NCI-H1048 (cell line): ENCODE results near the gene C2CD2L.
"Not testable (repeated sequence)": the region's sequence is repeated elsewhere in the genome, so short reads cannot be mapped to it uniquely, and the experiment has no call there.

Experiments used
- DNase-seq: peaks from one replicate; lab custom pipeline; 2025; lab: John Stamatoyannopoulos, UW

Gene C2CD2L

GRCh38 chr11:119106564-119107537, at the start of gene C2CD2L:
TSS of gene C2CD2L (plus strand) at chr11:119107344. CDS start at chr11:119107742, 398 bp downstream.
- DNase-seq: peak; percentile 78

DNA sequence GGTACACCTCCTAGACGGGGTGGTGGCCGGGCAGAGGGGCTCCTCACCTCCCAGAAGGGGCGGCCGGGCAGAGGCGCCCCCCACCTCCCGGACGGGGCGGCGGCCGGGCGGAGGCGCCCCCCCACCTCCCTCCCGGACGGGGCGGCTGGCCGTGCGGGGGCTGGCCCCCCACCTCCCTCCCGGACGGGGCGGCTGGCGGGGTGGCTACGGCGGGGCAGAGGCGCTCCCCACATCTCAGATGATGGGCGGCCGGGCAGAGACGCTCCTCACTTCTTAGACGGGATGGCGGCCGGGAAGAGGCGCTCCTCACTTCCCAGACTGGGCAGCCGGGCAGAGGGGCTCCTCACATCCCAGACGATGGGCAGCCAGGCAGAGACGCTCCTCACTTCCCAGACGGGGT, 48.0 kb upstream of the C2CD2L start:
- not testable (repeated sequence) for DNase-seq

DNA sequence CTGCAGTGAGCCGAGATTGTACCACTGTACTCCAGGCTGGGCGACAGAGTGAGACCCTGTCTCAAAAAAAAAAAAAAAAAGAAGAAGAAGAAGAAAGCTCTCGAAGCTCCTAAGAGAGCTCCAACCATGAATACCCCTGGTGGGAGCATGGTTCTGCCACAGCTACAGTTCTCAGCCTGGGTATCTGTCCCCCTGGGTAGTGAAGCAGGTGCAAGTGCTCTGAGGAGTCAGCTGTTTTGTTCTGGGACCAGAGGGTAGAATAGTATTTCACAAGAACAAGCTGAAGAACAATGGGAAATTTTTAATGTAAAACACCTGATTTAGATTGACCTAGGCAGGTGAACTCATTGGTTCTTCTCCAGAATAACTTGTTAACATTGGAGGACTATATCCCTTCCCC, 45.9 kb upstream of the C2CD2L start:
- no peak for DNase-seq

DNA sequence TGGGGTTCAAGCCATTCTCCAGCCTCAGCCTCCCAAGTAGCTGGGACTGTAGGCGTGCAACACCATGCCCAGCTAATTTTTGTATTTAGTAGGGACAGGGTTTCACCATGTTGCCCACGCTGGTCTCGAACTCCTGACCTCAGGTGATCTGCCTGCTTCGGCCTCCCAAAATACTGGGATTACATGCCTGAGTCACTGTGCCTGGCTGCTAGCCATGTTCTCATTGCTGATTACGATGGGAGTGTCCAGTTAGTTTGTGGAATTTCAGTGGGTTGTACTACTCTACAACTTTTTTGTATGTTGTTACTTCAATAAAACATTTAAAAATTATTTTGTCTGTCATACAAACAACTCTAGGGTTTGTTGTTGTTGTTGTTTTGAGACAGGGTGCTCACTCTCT, 44.4 kb upstream of the C2CD2L start:
- DNase-seq: no peak

GRCh38 chr11:119065369-119065768, 41.8 kb upstream of the C2CD2L start:
- no peak for DNase-seq

- DNase-seq: peak; percentile 94
These were observed 39.5 kb upstream of the C2CD2L start, which contains the start of gene VPS11 for GRCh38 chr11:119067371-119068222. TSS of gene VPS11 (plus strand) at chr11:119067818. CDS start at chr11:119067824, 6 bp downstream.

DNA sequence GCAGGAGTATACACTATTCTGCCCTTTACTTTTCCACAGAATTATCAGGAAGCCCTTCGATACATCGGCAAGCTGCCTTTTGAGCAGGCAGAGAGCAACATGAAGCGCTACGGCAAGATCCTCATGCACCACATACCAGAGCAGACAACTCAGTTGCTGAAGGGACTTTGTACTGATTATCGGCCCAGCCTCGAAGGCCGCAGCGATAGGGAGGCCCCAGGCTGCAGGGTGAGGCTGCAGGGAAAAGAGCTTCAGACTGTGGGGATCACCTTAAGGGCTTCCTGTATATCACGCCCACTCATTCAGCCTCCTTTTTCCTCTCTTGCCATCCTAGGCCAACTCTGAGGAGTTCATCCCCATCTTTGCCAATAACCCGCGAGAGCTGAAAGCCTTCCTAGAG, 29.3 kb upstream of the C2CD2L start:
- DNase-seq: no peak

DNA sequence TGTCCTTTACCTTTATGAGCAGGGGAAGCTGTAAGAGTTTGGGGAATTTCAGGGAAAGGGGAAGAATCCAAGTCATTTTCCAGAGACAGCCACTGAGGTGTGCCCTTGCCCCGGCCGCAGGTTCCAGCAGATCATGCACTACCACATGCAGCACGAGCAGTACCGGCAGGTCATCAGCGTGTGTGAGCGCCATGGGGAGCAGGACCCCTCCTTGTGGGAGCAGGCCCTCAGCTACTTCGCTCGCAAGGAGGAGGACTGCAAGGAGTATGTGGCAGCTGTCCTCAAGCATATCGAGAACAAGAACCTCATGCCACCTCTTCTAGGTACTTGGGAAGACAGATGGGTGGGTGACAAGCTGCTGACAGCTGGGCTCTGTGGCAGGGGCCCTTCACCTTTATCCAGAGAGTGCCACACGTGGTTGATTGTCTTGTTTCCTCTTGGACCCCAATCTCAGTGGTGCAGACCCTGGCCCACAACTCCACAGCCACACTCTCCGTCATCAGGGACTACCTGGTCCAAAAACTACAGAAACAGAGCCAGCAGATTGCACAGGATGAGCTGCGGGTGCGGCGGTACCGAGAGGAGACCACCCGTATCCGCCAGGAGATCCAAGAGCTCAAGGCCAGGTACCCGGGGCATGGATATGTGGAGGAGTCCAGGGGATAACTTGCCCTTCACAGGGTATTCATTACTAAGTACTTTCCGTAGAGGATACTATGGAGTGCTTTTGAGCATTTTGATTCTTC, 28.3 kb upstream of the C2CD2L start:
- no peak for DNase-seq

GRCh38 chr11:119081682-119082260, 25.4 kb upstream of the C2CD2L start:
- DNase-seq: no peak

DNA sequence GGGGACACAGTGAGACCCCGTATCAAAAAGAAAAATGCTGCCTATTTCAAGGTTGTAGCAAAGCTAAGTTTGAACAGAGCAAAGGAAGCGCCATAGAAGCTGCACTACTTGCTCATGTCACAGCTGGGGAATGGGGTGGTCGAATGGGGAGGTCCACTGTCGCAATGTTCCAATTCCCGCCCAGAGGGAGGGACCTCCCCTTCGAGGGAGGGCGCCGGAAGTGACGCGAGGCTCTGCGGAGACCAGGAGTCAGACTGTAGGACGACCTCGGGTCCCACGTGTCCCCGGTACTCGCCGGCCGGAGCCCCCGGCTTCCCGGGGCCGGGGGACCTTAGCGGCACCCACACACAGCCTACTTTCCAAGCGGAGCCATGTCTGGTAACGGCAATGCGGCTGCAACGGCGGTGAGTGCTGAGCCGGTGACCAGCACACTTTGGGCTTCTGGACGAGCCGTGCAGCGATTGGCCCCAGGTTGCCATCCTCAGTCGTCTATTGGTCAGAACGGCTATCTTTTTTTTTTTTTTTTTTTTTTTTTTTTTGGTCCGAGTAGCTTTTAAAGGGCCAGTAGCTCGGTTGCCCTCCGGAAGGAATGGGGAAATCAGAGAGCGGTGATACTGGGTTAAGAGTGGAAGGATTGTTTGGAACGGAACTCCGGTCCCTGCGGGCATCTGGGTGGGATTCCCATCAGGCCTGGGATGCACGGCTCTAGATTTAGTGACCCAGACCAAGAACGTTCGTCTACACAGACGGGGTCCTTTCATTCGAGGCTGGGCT, 22.3 kb upstream of the C2CD2L start, which contains the start of gene HMBS:
HMBS (plus strand) TSS at position 219 of the 774 bp plus-strand sequence; CDS start at position 372, 153 bp downstream.
- DNase-seq: peak; percentile 82

GRCh38 chr11:119085437-119085847, 21.7 kb upstream of the C2CD2L start:
- no peak for DNase-seq

DNA sequence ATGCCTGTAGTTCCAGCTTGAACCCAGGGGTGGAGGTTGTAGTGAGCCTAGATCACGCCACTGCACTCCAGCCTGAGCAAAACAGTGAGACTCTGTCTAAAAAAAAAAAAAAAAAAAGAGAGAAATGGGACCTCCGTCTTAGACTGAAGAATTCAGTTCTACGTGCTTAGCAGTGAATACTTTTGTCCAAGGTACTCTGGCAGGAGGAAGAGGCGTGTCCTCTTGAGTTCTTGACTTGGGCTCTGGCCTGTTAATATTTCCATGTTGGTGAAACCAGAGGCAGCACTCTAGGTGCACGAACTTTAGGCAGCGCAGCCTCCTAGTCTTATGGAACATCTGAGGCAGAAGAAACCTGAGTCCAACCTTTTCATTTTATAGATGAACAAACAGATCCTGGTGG, 20.0 kb upstream of the C2CD2L start:
- DNase-seq: no peak

- DNase-seq: no peak
These were observed 19.4 kb upstream of the C2CD2L start for GRCh38 chr11:119087747-119088241.

- no peak for DNase-seq
These were observed 18.7 kb upstream of the C2CD2L start for GRCh38 chr11:119088406-119088805.

DNA sequence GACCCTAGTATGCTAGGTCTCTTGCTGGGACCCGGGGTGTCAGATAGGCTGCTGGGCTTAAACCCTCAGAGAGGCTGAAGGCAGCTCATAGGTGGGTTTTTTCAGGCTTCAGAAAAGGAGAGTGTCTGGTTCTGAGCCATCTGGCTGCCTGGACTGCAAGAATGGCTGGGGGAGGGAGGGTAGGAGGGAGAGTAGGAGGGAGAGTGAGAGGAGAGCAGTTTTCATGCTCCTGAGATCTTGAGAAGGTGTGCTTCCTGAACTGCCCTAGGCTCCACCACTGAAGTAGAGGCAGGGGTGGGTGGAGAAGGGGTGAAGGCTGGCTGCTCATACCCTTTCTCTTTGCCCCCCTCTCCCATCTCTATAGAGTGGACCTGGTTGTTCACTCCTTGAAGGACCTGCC, 17.8 kb upstream of the C2CD2L start:
- no peak for DNase-seq

GRCh38 chr11:119091178-119091577, 16.0 kb upstream of the C2CD2L start:
- DNase-seq: no peak

- no peak for DNase-seq
These were observed 14.9 kb upstream of the C2CD2L start for GRCh38 chr11:119091966-119092879.

- no peak for DNase-seq
These were observed 14.0 kb upstream of the C2CD2L start for GRCh38 chr11:119092880-119093842.
